Right lobe of liver (tissue), 6 donors: ENCODE data around the gene TSC1. TPM values are rescaled to one million over a fixed set of nuclear protein-coding genes. Genes with fewer than 3 reads are reported as not detected.

ENCODE experiments used
- ATAC-seq, 4 donors: fragments of 200-7000 bp; cut with Tn5 transposase; one replicate each; pipeline ENCODE4 v1.9.1; 2020; ENCODE audit warnings: mild to moderate bottlenecking in 4 of 4, moderate library complexity in 4 of 4
- DNase-seq, 3 donors: peaks; one replicate each; pipeline ENCODE4 v3.0.0-alpha.2; 2020
- H3K27ac ChIP-seq, 3 donors: fragments of 200-600 bp; one replicate each; pipeline ENCODE4 v1.8.0; 2022
- H3K27me3 ChIP-seq, 2 donors: fragments of 200-600 bp; one replicate each; pipeline ENCODE4 v1.8.0; 2022
- H3K36me3 ChIP-seq, 4 donors: fragments of 200-600 bp; sonication (generic) in 1 of 4; one replicate each; pipeline versions ENCODE4 v1.5.1 to v1.8.0; 2017 to 2022; ENCODE audit warnings: control low read depth in 1 of 4
- H3K4me1 ChIP-seq, 4 donors: fragments of 200-600 bp; sonication (generic) in 1 of 4; one replicate each; pipeline versions ENCODE4 v1.5.1 to v1.8.0; 2017 to 2022; ENCODE audit warnings: control low read depth in 1 of 4
- H3K4me3 ChIP-seq, 3 donors: fragments of 200-600 bp; one replicate each; pipeline ENCODE4 v1.8.0; 2022
- H3K9me3 ChIP-seq, 4 donors: fragments of 200-600 bp; sonication (generic) in 1 of 4; one replicate each; pipeline versions ENCODE4 v1.5.1 to v1.8.0; 2017 to 2022; ENCODE audit warnings: control low read depth in 1 of 4
- CTCF ChIP-seq, 4 donors: fragments of 200-600 bp in 3 of 4; fragments of 450-650 bp in 1 of 4; IDR thresholded peaks; one replicate each; pipeline versions ENCODE4 v1.5.1 to v1.8.0; 2016 to 2022; ENCODE audit warnings: antibody characterized with exemption in 4 of 4, mild to moderate bottlenecking in 2 of 4
- POLR2A ChIP-seq: fragments of 450-650 bp; IDR thresholded peaks from one replicate; pipeline ENCODE4 v1.6.1; 2017; ENCODE audit warnings: antibody characterized with exemption, mild to moderate bottlenecking
- WGBS: methylation state at CpG from one replicate; pipeline ENCODE4 v1.1.6; 2018; ENCODE audit warnings: low coverage, low lambda C conversion rate; ENCODE audit not compliant: insufficient coverage; ENCODE audit errors: missing lambda C conversion rate; 5-methylcytosine and 5-hydroxymethylcytosine counted together
- intact Hi-C, 2 donors: fragments of 100-400 bp; cut with DNase I; formaldehyde crosslinking; loops; one replicate each; pipeline versions ENCODE4 v1.11.2 to v1.14.1; 2022
- total RNA-seq, 6 experiments: library from RNA; depleted of rRNA in 2 of 6; stranded (reverse); fragments of >200 nt in 2 of 6; fragmentation: NEBNext Ultra II Directional in 3 of 6; extraction: Animal tissue kit (Norgen Biotek cat#: 25700) in 3 of 6; gene quantifications; one replicate each; pipeline versions ENCODE4 v1.1.0 to v1.2.4, GENCODE V29; 2016 to 2023
- donor health status: DM: no; HTN: yes; CAD: no.
- donor health status: DM: no; HTN: no; CAD: no.
- donor health status: DM: no; HTN: no; CAD: no.
- donor health status: DM: no; HTN: yes; CAD: no.
- donor health status: DM: no; HTN: yes; CAD: no.

Gene TSC1
- total RNA-seq, 6 experiments from 2014 or later = 14.2 to 22.8 (median 18.3) TPM

- no peaks in the 10 kb centered on the region for H3K27me3 ChIP-seq
- ATAC-seq (no peak), DNase-seq (no peak)
- H3K4me1 ChIP-seq = no peaks in the 10 kb centered on the region
- H3K27ac ChIP-seq = no peak overlapping the region
- H3K9me3 ChIP-seq = no peaks in the 10 kb centered on the region
- WGBS = 10% methylated on average over 2 of the region's 2 CpGs
- intact Hi-C loops = no loop called here
- no peak overlapping the region for H3K4me3 ChIP-seq
- H3K36me3 ChIP-seq = no peaks in the 10 kb centered on the region
- no peak for TF ChIP-seq CTCF (IDR thresholded peaks at IDR 0.05)
- no peak for TF ChIP-seq POLR2A
Observed at GRCh38 chr9:132978112-132978450, 33.7 kb upstream of the TSC1 start.

DNA sequence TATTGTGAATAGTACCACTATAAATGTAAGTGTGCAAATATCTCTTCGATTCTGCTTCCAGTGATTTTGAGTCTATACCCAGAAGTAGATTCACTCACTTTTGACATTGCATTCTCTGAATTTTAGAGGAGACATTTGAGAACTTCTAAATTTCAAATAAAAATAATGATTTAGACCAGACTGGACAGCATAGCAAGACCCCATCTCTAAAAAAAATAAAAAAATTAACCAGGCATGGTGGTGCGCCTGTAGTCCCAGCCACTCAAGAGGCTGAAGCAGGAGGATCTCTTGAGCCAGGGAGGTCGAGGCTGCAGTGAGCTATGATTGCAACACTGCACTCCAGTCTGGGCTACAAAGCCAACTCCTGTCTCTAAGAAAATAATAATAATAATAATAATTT lies 32.2 kb upstream of the TSC1 start:
- Histone ChIP-seq H3K9me3 (no peaks in the 10 kb centered on the region), H3K27ac (no peak overlapping the region), H3K36me3 (no peaks in the 10 kb centered on the region), H3K4me3 (no peak overlapping the region), H3K4me1 (peaks cover 0 to 6% (median 0%) of the 10 kb centered on the region in 4 donors), H3K27me3 (no peaks in the 10 kb centered on the region)
- intact Hi-C loops = no loop called here
- ATAC-seq = no peak
- TF ChIP-seq CTCF (IDR thresholded peaks at IDR 0.05) = no peak
- TF ChIP-seq POLR2A = no peak
- 75% methylated on average over 3 of the region's 3 CpGs for WGBS
- DNase-seq = no peak

GRCh38 chr9:132975961-132976360 lies 31.5 kb upstream of the TSC1 start:
- Histone ChIP-seq H3K36me3 (no peaks in the 10 kb centered on the region), H3K9me3 (no peaks in the 10 kb centered on the region), H3K27me3 (no peaks in the 10 kb centered on the region), H3K4me1 (peaks cover 0 to 6% (median 0%) of the 10 kb centered on the region in 4 donors), H3K4me3 (no peak overlapping the region), H3K27ac (no peak overlapping the region)
- intact Hi-C loops = no loop called here
- no peak for TF ChIP-seq CTCF (IDR thresholded peaks at IDR 0.05)
- no peak for TF ChIP-seq POLR2A
- DNase-seq = no peak
- no peak for ATAC-seq
- WGBS = 42% methylated on average over 6 of the region's 6 CpGs

- H3K36me3 ChIP-seq = no peaks in the 10 kb centered on the region
- peaks cover 0 to 6% (median 0%) of the 10 kb centered on the region in 4 donors for H3K4me1 ChIP-seq
- TF ChIP-seq CTCF (IDR thresholded peaks at IDR 0.05) (no peak), POLR2A (no peak)
- no peak for ATAC-seq
- no peaks in the 10 kb centered on the region for H3K9me3 ChIP-seq
- no peak for DNase-seq
- H3K4me3 ChIP-seq = no peak overlapping the region
- H3K27me3 ChIP-seq = no peaks in the 10 kb centered on the region
- H3K27ac ChIP-seq = no peak overlapping the region
- 79% methylated on average over 4 of the region's 5 CpGs for WGBS
- intact Hi-C loops = no loop called here
Observed at GRCh38 chr9:132973713-132974112, 29.3 kb upstream of the TSC1 start.

DNA sequence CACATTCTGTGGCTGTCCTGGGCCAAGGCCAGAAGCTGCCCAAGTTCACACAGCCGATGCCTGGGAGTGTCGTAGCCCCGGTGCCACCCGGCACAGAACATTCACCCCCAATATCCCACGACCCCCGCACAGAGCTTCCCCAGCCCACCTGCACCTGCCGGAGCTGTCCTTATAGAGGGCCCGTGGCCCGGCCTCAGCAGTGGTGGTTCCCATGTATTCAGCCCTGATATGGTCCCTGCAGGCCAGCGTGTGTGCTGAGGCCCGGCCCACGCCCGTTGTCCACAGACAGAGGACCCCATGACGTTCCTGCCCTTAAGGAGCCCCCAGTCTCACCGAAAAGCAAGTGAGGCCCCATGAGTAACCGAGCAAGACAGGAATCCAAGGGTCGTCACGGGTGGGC lies 28.8 kb upstream of the TSC1 start:
- DNase-seq = no peak
- no peak overlapping the region for H3K4me3 ChIP-seq
- H3K9me3 ChIP-seq = no peaks in the 10 kb centered on the region
- H3K36me3 ChIP-seq = no peaks in the 10 kb centered on the region
- no peak overlapping the region for H3K27ac ChIP-seq
- intact Hi-C loops = no loop called here
- H3K27me3 ChIP-seq = no peaks in the 10 kb centered on the region
- H3K4me1 ChIP-seq = peaks cover 0 to 6% (median 0%) of the 10 kb centered on the region in 4 donors
- TF ChIP-seq POLR2A = no peak
- no peak for TF ChIP-seq CTCF (IDR thresholded peaks at IDR 0.05)
- ATAC-seq = peak in 2 of 4 donors; percentile 11 to 15
- WGBS = 80% methylated on average over 1 of the region's 18 CpGs
